OCI-LY1 (cell line): ENCODE results near the gene HOXA10.

Source experiments
- H2AFZ ChIP-seq: fragments of 200-600 bp; sonication (generic), shearing (Covaris generic); 2 replicates; pipeline ENCODE4 v1.6.0; 2014; ENCODE audit warnings: antibody characterized with exemption, mild to moderate bottlenecking, low read length
- H3F3A ChIP-seq: fragments of 200-600 bp; sonication (generic), shearing (Covaris generic); 2 replicates; pipeline ENCODE4 v1.6.0; 2014; ENCODE audit warnings: mild to moderate bottlenecking, antibody characterized with exemption, low read length, moderate library complexity; ENCODE audit not compliant: insufficient read depth
- H3K27ac ChIP-seq: fragments of 200-600 bp; sonication (generic); 2 replicates; pipeline ENCODE4 v1.5.1; 2014; ENCODE audit warnings: low read length, mixed run types, mild to moderate bottlenecking, low read depth; ENCODE audit not compliant: poor library complexity, severe bottlenecking
- H3K27me3 ChIP-seq: fragments of 200-600 bp; sonication (generic); 2 replicates; pipeline ENCODE4 v1.6.0; 2014; ENCODE audit warnings: antibody characterized with exemption, mild to moderate bottlenecking, low read length, moderate library complexity; ENCODE audit not compliant: insufficient read depth
- H3K36me3 ChIP-seq: fragments of 200-600 bp; sonication (generic); 2 replicates; pipeline ENCODE4 v1.6.1; 2014; ENCODE audit warnings: mild to moderate bottlenecking, antibody characterized with exemption, low read length, moderate library complexity, mixed read lengths; ENCODE audit not compliant: insufficient read depth
- H3K4me1 ChIP-seq: fragments of 200-600 bp; sonication (generic); 2 replicates; pipeline ENCODE4 v1.5.1; 2014; ENCODE audit warnings: mild to moderate bottlenecking, low read length, moderate library complexity; ENCODE audit not compliant: insufficient read depth, severe bottlenecking
- H3K4me2 ChIP-seq: fragments of 200-600 bp; sonication (generic), shearing (Covaris generic); 2 replicates; pipeline ENCODE4 v1.6.1; 2014; ENCODE audit warnings: low read length
- H3K4me3 ChIP-seq: fragments of 200-600 bp; sonication (generic); 2 replicates; pipeline ENCODE4 v1.5.1; 2014; ENCODE audit warnings: low read length, low read depth, mild to moderate bottlenecking, mixed read lengths; ENCODE audit not compliant: poor library complexity, severe bottlenecking
- H3K79me2 ChIP-seq: fragments of 200-600 bp; shearing (Covaris generic); 2 replicates; pipeline ENCODE4 v1.6.1; 2016; ENCODE audit warnings: mixed run types, low read length, mixed read lengths; ENCODE audit not compliant: insufficient read depth
- H3K9ac ChIP-seq: fragments of 200-600 bp; sonication (generic), shearing (Covaris generic); 2 replicates; pipeline ENCODE4 v1.6.1; 2014; ENCODE audit warnings: mild to moderate bottlenecking, low read length, mixed read lengths
- H3K9me2 ChIP-seq: fragments of 200-600 bp; sonication (generic), shearing (Covaris generic); 2 replicates; pipeline ENCODE4 v1.6.1; 2014; ENCODE audit warnings: low read depth, mild to moderate bottlenecking, low read length, mixed read lengths
- H3K9me3 ChIP-seq: fragments of 200-600 bp; shearing (Covaris generic); 2 replicates; pipeline ENCODE4 v1.6.1; 2014; ENCODE audit warnings: low read length, mixed read lengths
- H4K20me1 ChIP-seq: fragments of 200-600 bp; sonication (generic), shearing (Covaris generic); 2 replicates; pipeline ENCODE4 v1.6.0; 2016; ENCODE audit warnings: mild to moderate bottlenecking, low read length; ENCODE audit not compliant: insufficient read depth
- EZH2 ChIP-seq: fragments of 200-600 bp; sonication (generic), shearing (Covaris generic); IDR thresholded peaks from 2 replicates; pipeline ENCODE4 v1.8.0; 2017; ENCODE audit warnings: borderline replicate concordance, mixed run types, mild to moderate bottlenecking, antibody characterized with exemption, low read length, moderate library complexity, mixed read lengths
- TF ChIP-seq, protein P1 (sequence below): fragments of 200-600 bp; sonication (generic), shearing (Covaris generic); IDR thresholded peaks from 2 replicates; pipeline ENCODE4 v1.5.1; 2017; ENCODE audit warnings: mild to moderate bottlenecking, antibody characterized with exemption, low read length, moderate library complexity, mixed read lengths

The HOXA10 gene

DNA sequence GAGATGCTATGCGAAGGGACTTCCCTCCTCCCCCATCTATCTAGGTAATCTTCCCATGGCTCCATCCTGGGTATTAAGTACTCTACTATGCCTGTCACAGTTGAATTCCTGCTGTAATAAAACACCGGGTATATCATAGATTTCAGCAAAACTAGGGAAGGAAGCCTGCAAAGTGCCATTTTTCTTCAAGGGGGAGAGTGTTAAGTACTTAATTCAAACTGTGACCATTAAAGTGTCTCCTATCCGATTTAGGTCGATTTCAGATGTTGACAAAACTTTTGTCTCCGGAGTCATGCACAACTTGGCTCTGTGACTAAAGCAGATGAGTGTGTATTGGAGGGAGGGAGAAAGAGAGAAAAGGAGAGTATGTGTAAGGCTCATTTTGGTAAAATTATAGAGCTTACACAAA lies 48.1 kb downstream of the HOXA10 start:
- H3K9ac ChIP-seq, result no peak overlapping the region
- no peak overlapping the region for H3K4me3 ChIP-seq
- no peak overlapping the region for H3K4me2 ChIP-seq
- no peaks in the 10 kb centered on the region for H3K9me2 ChIP-seq
- no peak overlapping the region for H2AFZ ChIP-seq
- H4K20me1 ChIP-seq, result no peaks in the 10 kb centered on the region
- no peaks in the 10 kb centered on the region for H3K79me2 ChIP-seq
- TF ChIP-seq EZH2, result no peak
- TF ChIP-seq, protein P1, sequence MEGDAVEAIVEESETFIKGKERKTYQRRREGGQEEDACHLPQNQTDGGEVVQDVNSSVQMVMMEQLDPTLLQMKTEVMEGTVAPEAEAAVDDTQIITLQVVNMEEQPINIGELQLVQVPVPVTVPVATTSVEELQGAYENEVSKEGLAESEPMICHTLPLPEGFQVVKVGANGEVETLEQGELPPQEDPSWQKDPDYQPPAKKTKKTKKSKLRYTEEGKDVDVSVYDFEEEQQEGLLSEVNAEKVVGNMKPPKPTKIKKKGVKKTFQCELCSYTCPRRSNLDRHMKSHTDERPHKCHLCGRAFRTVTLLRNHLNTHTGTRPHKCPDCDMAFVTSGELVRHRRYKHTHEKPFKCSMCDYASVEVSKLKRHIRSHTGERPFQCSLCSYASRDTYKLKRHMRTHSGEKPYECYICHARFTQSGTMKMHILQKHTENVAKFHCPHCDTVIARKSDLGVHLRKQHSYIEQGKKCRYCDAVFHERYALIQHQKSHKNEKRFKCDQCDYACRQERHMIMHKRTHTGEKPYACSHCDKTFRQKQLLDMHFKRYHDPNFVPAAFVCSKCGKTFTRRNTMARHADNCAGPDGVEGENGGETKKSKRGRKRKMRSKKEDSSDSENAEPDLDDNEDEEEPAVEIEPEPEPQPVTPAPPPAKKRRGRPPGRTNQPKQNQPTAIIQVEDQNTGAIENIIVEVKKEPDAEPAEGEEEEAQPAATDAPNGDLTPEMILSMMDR, result no peak
- no peaks in the 10 kb centered on the region; the same call in 1 of the 2 replicates for H3K27me3 ChIP-seq
- no peaks in the 10 kb centered on the region for H3K36me3 ChIP-seq
- H3F3A ChIP-seq, result no peaks in the 10 kb centered on the region
- no peaks in the 10 kb centered on the region for H3K4me1 ChIP-seq
- no peaks in the 10 kb centered on the region for H3K9me3 ChIP-seq
- H3K27ac ChIP-seq, result no peak overlapping the region

DNA sequence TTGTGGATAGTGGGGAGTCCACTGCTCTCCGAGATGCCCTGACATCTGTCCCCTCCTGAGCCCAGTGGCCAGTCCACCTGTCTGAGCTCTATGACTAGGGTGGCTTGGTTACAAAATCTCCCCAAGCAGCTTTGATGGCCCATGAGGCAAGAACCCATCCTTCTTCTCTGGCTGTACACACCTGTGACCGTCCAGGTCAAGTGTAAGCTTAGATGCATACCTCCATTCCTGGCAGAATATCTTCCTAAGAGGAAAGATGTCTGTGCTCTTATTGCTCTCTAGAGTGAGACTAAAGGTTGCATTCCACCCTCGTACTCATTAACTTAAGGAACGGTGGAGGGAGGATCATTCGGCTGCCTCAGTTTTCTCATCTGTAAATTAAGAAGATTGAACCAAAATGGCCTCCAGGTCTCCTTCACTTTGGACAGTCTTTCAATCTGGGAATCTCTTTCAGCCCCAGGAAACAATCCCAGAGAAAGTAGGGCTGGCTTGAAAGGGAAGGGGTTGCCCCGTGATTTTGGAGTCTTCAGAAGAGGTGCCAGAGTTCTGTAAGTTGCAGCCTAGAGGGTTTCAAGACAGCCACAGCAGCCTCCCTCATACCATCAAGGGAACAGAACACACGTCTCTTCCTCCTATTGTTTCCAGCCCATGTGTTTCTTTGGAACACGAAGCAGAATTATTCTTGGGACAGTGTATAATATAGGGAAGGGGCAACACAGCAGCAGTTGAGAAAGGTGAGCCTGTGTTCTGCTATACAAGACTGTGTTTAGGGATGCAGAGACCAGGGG lies 49.0 kb downstream of the HOXA10 start:
- Histone ChIP-seq H3K4me2 (no peak overlapping the region), H3K36me3 (no peaks in the 10 kb centered on the region), H3K9ac (no peak overlapping the region), H3K27ac (no peak overlapping the region), H3F3A (no peaks in the 10 kb centered on the region), H4K20me1 (no peaks in the 10 kb centered on the region), H3K27me3 (no peaks in the 10 kb centered on the region; the same call in 1 of the 2 replicates), H3K79me2 (no peaks in the 10 kb centered on the region), H2AFZ (no peak overlapping the region), H3K9me3 (no peaks in the 10 kb centered on the region), H3K9me2 (no peaks in the 10 kb centered on the region), H3K4me1 (no peaks in the 10 kb centered on the region), H3K4me3 (no peak overlapping the region)
- TF ChIP-seq EZH2, result no peak
- TF ChIP-seq, protein P1, result no peak

DNA sequence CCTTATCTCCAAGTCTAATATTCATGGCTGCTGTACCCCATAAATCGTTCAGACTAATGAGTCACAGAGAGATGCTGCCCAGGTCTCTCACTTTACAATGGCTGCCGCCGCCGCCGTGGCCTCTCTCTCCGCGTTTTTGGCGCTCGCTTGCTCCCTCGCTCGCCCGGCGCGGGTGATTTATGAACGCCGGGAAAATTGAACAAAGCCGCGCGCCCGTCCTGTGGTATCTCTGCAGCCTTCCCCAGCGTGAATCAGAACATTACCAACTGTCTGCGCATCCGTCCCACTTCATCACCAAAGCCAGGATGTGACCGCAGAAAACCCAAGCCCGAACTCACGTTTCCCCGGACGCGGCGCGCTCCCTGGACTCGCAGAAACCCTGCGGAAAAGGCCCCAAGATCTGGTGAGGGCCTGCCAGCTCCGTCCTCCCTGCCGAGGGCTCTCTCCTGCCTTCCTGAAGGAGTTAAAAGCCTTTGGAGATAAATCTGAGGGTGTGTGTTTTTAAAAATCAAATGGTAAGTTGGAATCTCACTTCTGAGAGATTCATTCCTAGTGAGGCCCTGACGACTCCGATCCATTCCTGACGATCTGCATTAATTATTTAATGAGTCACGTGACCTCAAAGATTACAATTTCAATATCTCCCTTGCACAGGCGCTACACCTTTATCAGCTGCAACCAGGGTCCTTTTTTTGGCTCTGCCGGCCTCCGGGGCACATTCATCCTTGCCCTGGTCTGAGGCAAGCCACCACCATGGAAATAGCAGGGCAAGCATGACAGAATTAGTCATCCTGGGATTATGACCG lies 49.8 kb downstream of the HOXA10 start:
- H3F3A ChIP-seq, result no peaks in the 10 kb centered on the region
- no peak overlapping the region for H3K4me3 ChIP-seq
- H2AFZ ChIP-seq, result no peak overlapping the region
- no peaks in the 10 kb centered on the region for H3K36me3 ChIP-seq
- no peaks in the 10 kb centered on the region for H3K4me1 ChIP-seq
- no peaks in the 10 kb centered on the region for H3K9me3 ChIP-seq
- no peaks in the 10 kb centered on the region for H4K20me1 ChIP-seq
- TF ChIP-seq, protein P1, result no peak
- no peak for TF ChIP-seq EZH2
- H3K9me2 ChIP-seq, result no peaks in the 10 kb centered on the region
- no peak overlapping the region for H3K4me2 ChIP-seq
- no peak overlapping the region for H3K27ac ChIP-seq
- H3K27me3 ChIP-seq, result no peaks in the 10 kb centered on the region; the same call in 1 of the 2 replicates
- H3K9ac ChIP-seq, result no peak overlapping the region
- H3K79me2 ChIP-seq, result no peaks in the 10 kb centered on the region
